22Rv1 (cell line): ENCODE results near the gene COPS9.

ENCODE experiments used
- ZFX ChIP-seq: fragments of 450-650 bp; IDR thresholded peaks from 2 replicates; pipeline ENCODE4 v1.6.1; 2017; ENCODE audit warnings: antibody characterized with exemption, borderline replicate concordance
- TF ChIP-seq, protein P1 (sequence below): fragments of 450-650 bp; IDR thresholded peaks from 2 replicates; pipeline ENCODE4 v1.5.1; 2017; ENCODE audit warnings: mild to moderate bottlenecking

DNA sequence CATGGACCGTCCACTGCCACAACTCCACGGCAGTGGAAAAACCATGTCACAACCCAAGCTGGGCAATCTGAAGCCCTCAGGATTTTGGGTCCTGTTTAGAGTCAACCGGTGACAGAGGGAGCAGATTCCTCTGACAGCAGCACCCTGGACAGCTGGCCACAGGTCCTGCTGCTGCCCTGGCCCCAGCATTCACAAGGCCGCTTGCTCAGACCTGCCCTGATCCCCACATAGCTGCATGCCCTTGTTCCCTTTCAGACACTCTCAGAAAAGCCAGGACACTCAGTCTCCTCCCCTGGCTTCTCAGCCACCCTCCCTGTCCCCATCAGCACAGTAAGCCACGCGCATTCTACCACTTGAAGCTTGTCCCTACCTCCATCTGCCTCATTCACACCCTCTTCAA lies 1.6 kb downstream of the COPS9 start:
- TF ChIP-seq, protein P1, sequence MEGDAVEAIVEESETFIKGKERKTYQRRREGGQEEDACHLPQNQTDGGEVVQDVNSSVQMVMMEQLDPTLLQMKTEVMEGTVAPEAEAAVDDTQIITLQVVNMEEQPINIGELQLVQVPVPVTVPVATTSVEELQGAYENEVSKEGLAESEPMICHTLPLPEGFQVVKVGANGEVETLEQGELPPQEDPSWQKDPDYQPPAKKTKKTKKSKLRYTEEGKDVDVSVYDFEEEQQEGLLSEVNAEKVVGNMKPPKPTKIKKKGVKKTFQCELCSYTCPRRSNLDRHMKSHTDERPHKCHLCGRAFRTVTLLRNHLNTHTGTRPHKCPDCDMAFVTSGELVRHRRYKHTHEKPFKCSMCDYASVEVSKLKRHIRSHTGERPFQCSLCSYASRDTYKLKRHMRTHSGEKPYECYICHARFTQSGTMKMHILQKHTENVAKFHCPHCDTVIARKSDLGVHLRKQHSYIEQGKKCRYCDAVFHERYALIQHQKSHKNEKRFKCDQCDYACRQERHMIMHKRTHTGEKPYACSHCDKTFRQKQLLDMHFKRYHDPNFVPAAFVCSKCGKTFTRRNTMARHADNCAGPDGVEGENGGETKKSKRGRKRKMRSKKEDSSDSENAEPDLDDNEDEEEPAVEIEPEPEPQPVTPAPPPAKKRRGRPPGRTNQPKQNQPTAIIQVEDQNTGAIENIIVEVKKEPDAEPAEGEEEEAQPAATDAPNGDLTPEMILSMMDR, result no peak
- TF ChIP-seq ZFX, result no peak
